ENCODE results near the gene FOXP3. TPM values are rescaled to one million over a fixed set of nuclear protein-coding genes. Genes with fewer than 3 reads are reported as not detected.

Gene FOXP3
- total RNA-seq, 1 donor from 2014 or later: 13.1 TPM

DNA sequence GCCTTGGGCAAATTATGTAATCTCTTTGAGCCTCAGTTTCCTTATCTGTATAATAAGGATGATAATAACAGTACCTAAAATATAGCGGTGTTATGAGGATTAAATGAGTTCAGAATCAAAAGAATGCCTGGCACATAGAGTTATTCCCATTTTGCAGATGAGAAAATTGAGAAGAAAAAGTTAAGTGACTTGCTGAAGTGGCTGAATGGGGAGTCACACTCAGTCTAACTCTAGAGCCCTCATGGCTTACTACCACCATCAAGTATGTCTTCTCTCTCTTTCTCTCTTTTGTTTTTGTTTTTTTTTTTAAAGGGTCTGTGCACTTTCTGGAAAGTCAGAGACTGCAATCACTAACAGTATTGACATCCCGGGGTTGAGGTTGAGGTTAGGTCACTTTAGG is 32.0 kb downstream of the FOXP3 start:
- intact Hi-C loops (cut with micrococcal nuclease): no loop called here
- Mint-ChIP-seq H3K27me3 (no peaks in the 10 kb centered on the region), H3K4me1 (peaks cover 23% of the 10 kb centered on the region), H3K9me3 (no peaks in the 10 kb centered on the region), H3K27ac (no peak overlapping the region), H3K4me3 (peak overlapping the region; percentile 18), H3K36me3 (ENCODE audit: low read depth) (peaks cover 4% of the 10 kb centered on the region)
- DNase-seq: no peak

DNA sequence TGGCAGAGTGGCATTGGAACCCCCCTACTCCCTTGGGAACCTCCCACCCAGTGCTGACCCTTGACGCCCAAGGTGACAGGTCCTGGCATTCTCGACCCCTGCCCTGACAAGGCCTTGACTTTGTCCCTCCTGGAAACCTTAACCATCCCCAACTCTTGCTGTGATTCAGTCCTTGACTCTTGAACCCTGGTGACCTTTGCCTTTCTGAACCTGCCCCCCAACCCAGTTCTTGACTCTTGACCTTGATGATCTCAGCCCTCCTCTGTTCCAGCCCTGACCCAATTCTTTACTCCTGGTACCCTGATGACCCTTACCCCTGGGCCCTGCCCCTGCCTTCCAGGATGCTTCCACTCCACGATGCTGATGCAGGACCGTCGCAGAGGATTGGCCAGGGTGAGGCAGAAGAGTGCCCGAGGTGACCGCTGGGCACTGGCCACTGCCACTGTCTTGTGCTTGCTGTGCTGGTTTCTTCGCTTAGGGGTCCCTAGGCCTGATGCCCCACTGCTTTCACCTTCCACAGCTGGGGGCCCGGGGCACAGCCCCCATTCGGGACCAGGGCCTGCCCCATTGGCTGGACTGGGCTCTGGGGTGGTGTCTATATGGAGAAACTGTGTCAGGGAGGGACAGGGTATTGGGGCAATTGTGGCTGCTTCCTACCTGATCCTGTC is 33.0 kb downstream of the FOXP3 start:
- peaks cover 15% of the 10 kb centered on the region for H3K4me1 Mint-ChIP-seq
- intact Hi-C loops (cut with micrococcal nuclease): no loop called here
- no peaks in the 10 kb centered on the region for H3K9me3 Mint-ChIP-seq
- DNase-seq: no peak
- H3K27ac Mint-ChIP-seq: peak overlapping the region; percentile 19
- peak overlapping the region; percentile 80 for H3K4me3 Mint-ChIP-seq
- peaks cover 2% of the 10 kb centered on the region for H3K36me3 Mint-ChIP-seq (ENCODE audit: low read depth)
- no peaks in the 10 kb centered on the region for H3K27me3 Mint-ChIP-seq

DNA sequence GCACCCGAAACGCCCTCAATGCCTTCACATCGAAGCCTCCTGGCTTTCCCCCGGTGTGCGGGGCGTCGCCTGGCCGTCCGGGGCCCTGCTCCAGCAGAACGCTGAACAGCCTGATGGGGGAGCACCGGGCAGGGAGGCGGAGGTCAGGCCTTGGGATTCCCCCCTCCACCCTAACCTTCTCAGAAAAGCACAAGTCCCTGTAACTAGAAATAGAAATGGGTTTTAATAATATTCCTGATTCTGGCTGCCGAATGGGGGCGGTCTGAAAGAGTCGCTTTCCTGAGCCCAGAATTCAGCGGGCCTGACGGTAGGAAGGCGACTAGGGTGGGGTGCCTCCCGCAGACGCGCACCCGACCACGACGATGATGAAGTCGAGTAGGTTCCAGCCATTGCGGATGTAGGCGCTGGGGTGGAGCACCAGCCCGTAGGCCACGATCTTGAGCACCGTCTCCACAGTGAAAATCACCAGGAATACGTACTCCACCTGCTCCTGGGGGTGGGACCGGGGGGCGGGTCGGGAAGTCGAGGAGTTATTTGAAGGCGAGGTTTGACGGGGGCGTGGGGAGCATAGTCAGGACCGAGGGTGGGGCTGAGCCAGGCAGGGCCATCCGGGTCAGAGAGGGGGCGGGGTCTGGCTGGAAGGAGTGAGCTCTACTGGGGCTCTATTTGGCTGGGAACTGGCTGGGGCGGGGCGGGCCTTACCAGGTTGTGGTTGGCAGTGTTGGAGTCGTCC is 33.8 kb downstream of the FOXP3 start:
- Mint-ChIP-seq H3K4me1 (peaks cover 15% of the 10 kb centered on the region), H3K27me3 (peaks cover 1% of the 10 kb centered on the region), H3K4me3 (peak overlapping the region; percentile 80), H3K36me3 (ENCODE audit: low read depth) (peaks cover 2% of the 10 kb centered on the region), H3K27ac (peak overlapping the region; percentile 89), H3K9me3 (no peaks in the 10 kb centered on the region)
- peak; percentile 88 for DNase-seq
- intact Hi-C loops (cut with micrococcal nuclease): no loop called here

DNA sequence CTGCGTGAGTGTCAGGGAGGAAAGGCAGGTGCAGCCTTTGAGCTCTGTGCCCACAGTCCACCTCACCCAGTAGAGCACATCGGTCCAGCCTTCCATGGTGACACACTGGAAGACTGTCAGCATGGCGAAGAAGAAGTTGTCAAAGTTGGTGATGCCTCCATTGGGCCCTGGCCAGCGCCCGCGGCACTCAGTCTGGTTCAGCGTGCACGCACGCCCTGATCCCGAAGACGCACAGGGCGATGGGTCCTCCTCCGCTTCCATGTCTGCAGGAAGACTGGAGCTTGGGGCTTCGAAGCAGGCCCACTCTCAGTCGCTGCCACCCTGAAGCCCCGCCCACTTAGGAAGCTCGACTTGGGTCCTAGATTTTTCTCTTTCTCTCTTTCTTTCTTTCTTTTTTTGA is 36.3 kb downstream of the FOXP3 start:
- Mint-ChIP-seq H3K4me3 (no peak overlapping the region), H3K36me3 (ENCODE audit: low read depth) (peaks cover 2% of the 10 kb centered on the region), H3K4me1 (peaks cover 13% of the 10 kb centered on the region), H3K9me3 (no peaks in the 10 kb centered on the region), H3K27ac (no peak overlapping the region), H3K27me3 (peaks cover 7% of the 10 kb centered on the region)
- DNase-seq: no peak
- intact Hi-C loops (cut with micrococcal nuclease): no loop called here

DNA sequence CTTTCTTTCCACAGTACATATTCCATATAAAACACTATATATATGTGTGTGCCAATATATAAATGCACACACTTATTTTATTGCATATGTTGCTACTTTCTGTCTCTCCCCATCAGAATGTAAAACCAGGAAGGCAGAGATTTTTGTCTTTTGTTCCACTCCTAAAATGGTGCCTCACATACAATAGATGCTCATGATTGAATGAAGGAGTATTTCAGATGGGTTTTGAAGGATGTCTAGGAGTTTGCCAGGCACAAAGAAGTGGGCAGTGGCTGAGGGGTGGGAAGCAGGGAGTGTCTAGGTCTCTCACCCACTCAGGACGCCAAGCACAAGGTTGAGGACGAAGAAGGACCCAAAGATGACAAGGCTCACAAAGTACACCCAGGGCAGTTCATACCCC is 36.8 kb downstream of the FOXP3 start:
- peaks cover 12% of the 10 kb centered on the region for H3K4me1 Mint-ChIP-seq
- no peak overlapping the region for H3K27ac Mint-ChIP-seq
- DNase-seq: no peak
- H3K9me3 Mint-ChIP-seq: no peaks in the 10 kb centered on the region
- H3K27me3 Mint-ChIP-seq: peaks cover 8% of the 10 kb centered on the region
- peaks cover 2% of the 10 kb centered on the region for H3K36me3 Mint-ChIP-seq (ENCODE audit: low read depth)
- intact Hi-C loops (cut with micrococcal nuclease): no loop called here
- no peak overlapping the region for H3K4me3 Mint-ChIP-seq

DNA sequence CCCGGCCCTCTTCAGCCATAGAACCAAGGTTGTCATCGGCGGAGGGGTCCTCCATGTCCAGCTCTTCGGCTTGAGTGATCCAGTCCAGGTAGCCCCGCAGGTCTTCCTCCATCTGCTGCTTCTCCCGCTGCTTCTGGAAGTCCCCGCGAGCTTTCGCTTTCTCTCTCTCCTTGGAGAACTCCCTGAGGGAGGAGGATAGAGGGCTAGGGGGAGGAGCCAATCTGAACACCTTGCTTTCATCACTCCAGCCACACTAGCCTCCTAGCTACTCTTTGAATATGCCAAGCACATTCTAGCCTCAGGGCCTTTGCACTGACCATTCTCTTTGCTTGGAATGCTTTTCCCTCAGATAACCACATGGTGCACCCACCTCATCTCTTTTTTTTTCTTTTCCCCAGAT is 37.6 kb downstream of the FOXP3 start:
- no peak for DNase-seq
- Mint-ChIP-seq H3K36me3 (ENCODE audit: low read depth) (peaks cover 2% of the 10 kb centered on the region), H3K4me1 (peaks cover 11% of the 10 kb centered on the region), H3K27me3 (peaks cover 8% of the 10 kb centered on the region), H3K9me3 (no peaks in the 10 kb centered on the region), H3K4me3 (no peak overlapping the region), H3K27ac (peak overlapping the region; percentile 63)
- intact Hi-C loops (cut with micrococcal nuclease): no loop called here

DNA sequence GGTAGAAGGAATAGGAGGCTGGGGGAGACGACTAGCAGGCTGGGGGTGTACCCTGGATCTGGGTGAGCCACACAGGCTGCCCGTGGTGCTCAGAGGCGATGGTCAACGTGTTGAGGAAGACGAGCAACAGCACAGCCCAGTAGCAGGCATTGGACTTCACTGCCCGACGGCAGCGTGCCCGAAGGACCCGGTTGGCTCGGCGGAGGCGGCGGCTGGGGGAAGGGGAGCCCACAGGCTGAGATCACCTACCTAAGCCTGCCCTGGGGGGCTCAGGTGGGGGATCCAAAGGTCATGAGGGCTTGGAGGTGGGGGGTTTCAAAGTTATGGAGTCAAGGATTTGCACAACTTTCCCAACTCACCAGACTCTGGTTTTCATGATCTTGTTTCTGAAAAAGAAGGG is 38.7 kb downstream of the FOXP3 start:
- no peak overlapping the region for H3K4me3 Mint-ChIP-seq
- no peaks in the 10 kb centered on the region for H3K36me3 Mint-ChIP-seq (ENCODE audit: low read depth)
- no peak for DNase-seq
- intact Hi-C loops (cut with micrococcal nuclease): no loop called here
- H3K27ac Mint-ChIP-seq: no peak overlapping the region
- no peaks in the 10 kb centered on the region for H3K9me3 Mint-ChIP-seq
- H3K4me1 Mint-ChIP-seq: peaks cover 5% of the 10 kb centered on the region
- peaks cover 8% of the 10 kb centered on the region for H3K27me3 Mint-ChIP-seq

DNA sequence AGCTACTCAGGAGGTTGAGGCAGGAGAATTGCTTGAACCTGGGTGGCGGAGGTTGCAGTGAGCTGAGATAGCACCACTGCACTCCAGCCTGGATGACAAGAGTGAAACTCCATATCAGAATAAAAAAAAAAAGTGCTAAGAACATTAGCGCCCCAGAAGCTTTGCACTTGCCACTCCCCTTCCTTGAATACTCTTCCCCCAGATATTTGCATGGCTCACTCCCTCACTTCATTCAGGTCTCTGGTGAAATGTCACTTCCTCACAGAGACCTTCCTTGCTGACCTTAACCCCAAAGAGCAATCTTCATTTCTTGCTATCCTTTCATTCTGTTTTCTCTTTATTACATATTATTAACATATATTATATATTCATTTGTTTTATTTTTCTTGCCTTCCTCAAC is 42.6 kb downstream of the FOXP3 start:
- Mint-ChIP-seq H3K4me3 (no peak overlapping the region), H3K36me3 (ENCODE audit: low read depth) (no peaks in the 10 kb centered on the region), H3K27me3 (peaks cover 11% of the 10 kb centered on the region), H3K4me1 (no peaks in the 10 kb centered on the region), H3K27ac (no peak overlapping the region), H3K9me3 (no peaks in the 10 kb centered on the region)
- DNase-seq: no peak
- intact Hi-C loops (cut with micrococcal nuclease): no loop called here

DNA sequence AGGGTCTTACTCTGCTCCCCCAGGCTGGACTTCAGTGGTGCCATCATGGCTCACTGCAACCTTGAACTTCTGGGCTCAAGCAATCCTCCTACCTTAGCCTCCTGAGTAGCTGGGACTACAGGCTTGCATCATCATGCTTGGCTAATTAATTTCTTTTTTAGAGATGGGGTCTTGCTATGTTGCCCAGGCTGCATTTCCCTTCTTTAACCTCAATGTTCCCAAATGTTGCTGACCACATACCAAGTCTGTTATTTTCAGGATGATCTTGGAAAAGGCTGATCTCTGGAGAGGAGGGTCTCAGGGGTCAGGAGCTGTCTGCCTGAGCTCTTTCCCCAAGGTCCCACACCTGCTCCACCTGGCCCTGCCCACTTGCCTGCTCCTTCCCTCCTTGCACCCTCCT is 44.4 kb downstream of the FOXP3 start:
- Mint-ChIP-seq H3K27me3 (peaks cover 8% of the 10 kb centered on the region), H3K9me3 (no peaks in the 10 kb centered on the region), H3K4me3 (no peak overlapping the region), H3K27ac (no peak overlapping the region), H3K4me1 (no peaks in the 10 kb centered on the region), H3K36me3 (ENCODE audit: low read depth) (no peaks in the 10 kb centered on the region)
- intact Hi-C loops (cut with micrococcal nuclease): no loop called here
- no peak for DNase-seq

DNA sequence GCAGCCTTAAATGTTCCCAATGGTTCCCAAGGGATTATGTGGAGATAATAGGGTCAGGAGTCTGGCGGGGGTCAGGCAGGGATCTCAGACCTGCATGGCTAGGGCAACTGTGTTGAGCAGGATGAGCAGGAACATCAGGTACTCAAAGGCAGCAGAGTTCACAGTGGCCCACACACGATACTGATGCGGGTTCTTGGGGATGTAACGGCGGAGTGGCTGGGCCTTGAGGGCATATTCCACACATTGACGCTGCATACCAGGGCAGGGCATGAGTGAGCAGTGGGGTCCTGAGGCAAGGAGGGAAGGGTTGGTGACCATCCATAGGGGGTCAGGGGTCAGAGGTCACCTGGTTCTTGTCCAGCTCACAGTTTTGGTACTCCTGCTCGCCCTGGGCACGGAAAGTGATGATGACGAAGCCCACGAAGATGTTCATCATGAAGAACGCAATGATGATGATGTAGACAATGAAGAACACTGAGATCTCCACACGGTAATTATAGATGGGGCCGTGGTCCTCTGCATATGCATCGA is 49.4 kb downstream of the FOXP3 start:
- intact Hi-C loops (cut with micrococcal nuclease): no loop called here
- H3K27me3 Mint-ChIP-seq: peaks cover 3% of the 10 kb centered on the region

DNA sequence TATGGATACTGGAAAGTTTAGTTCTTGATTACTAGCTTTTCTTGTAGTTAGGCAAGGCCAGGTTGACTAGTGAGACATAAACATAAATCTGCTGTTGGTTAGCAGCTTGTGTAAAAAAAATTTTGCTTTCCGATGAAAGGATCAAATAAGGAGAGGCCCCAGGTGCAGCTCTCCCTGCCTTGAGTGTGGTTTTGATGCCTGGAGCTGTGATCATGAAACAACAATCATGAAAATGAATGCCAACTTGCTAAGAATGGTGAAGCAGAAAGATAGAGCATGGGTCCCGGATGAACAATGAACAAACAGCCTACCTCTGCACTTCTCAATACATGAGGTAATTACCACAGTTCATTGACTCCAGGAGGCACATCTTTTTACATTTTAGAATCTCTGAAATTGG is 50.1 kb downstream of the FOXP3 start:
- no peaks in the 10 kb centered on the region for H3K27me3 Mint-ChIP-seq
- intact Hi-C loops (cut with micrococcal nuclease): no loop called here
- no peak overlapping the region for H3K4me3 Mint-ChIP-seq
- DNase-seq: no peak
- no peak overlapping the region for H3K27ac Mint-ChIP-seq
- no peaks in the 10 kb centered on the region for H3K36me3 Mint-ChIP-seq (ENCODE audit: low read depth)
- no peaks in the 10 kb centered on the region for H3K4me1 Mint-ChIP-seq
- H3K9me3 Mint-ChIP-seq: no peaks in the 10 kb centered on the region

More for the DNA sequence above, 49.4 kb downstream of the FOXP3 start:
- Mint-ChIP-seq H3K4me1 (no peaks in the 10 kb centered on the region), H3K27ac (no peak overlapping the region), H3K4me3 (no peak overlapping the region), H3K9me3 (no peaks in the 10 kb centered on the region), H3K36me3 (ENCODE audit: low read depth) (no peaks in the 10 kb centered on the region)
- DNase-seq: no peak

DNA sequence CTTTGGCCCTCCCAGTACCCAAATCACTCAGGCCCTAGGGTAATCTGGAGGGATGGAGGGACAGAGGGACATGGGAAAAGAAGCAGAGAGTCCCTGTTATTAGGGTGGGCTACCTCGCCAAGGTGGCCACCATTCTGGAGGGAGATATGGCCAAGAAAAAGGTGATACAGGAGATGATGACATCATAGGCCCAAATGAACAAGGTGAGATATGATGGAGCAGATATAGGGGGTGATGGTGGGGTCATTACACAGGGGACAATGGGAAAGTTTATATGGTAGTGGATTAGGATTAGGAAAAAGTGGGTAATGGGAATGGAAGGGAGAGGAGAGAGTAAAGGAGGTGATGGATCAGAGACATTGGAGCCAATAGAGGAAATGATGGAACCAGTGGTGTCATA is 51.6 kb downstream of the FOXP3 start:
- DNase-seq: no peak
- Mint-ChIP-seq H3K4me1 (no peaks in the 10 kb centered on the region), H3K36me3 (ENCODE audit: low read depth) (no peaks in the 10 kb centered on the region), H3K27me3 (no peaks in the 10 kb centered on the region), H3K9me3 (no peaks in the 10 kb centered on the region), H3K27ac (no peak overlapping the region), H3K4me3 (no peak overlapping the region)
- intact Hi-C loops (cut with micrococcal nuclease): no loop called here

DNA sequence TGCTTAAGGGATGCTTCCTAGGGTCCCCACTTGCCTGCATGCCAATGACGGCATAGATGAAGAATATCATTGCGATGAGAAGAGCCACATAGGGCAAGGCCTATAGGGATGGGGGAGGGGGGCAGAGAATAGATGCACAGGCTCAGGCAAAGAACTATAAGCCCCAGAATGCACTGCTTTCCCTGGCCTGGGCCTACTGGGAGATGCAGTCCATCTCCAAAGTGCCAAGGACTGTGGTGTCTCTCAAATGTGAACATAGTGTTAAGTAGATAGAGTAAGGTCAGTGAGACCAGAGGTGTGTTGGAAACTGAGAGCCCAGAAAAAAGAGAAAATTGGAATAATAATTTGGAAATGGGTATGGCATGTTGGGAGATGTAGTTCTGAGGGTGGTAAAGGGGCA is 52.3 kb downstream of the FOXP3 start:
- H3K4me3 Mint-ChIP-seq: no peak overlapping the region
- no peaks in the 10 kb centered on the region for H3K36me3 Mint-ChIP-seq (ENCODE audit: low read depth)
- no peak for DNase-seq
- H3K9me3 Mint-ChIP-seq: no peaks in the 10 kb centered on the region
- intact Hi-C loops (cut with micrococcal nuclease): no loop called here
- no peak overlapping the region for H3K27ac Mint-ChIP-seq
- H3K4me1 Mint-ChIP-seq: no peaks in the 10 kb centered on the region
- no peaks in the 10 kb centered on the region for H3K27me3 Mint-ChIP-seq

DNA sequence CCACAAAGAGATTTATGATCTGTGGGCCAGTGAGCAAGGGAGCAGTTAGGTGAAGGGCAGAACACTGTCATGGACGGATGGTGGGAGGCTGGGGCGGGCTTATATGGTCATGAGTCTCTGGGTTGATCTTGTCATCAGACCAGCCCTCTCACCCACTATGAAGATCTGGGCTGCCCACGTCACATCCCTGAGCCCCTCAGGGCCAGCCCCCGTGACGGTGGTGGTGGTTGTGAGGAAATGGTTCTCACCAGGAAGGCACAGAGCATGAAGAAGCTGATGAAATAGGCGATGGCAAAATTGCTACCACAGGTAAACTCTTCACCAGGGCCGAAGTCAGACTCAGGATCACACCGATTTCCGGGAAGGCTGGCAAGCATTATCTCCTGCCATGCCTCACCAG is 53.4 kb downstream of the FOXP3 start:
- Mint-ChIP-seq H3K9me3 (no peaks in the 10 kb centered on the region), H3K4me1 (no peaks in the 10 kb centered on the region), H3K4me3 (no peak overlapping the region), H3K27ac (no peak overlapping the region), H3K27me3 (no peaks in the 10 kb centered on the region), H3K36me3 (ENCODE audit: low read depth) (no peaks in the 10 kb centered on the region)
- DNase-seq: no peak
- intact Hi-C loops (cut with micrococcal nuclease): no loop called here
